SK-N-SH treated with all-trans-retinoic acid at 6 μM for 48 hours (cell line): ENCODE measurements around the gene LYVE1.

Experiments
- ATAC-seq: fragments of 200-7000 bp; cut with Tn5 transposase; 3 replicates; pipeline ENCODE4 v1.9.1; 2020; ENCODE audit warnings: mild to moderate bottlenecking, moderate library complexity
- ARNTL ChIP-seq: fragments of 450-650 bp; formaldehyde crosslinking; IDR thresholded peaks from 2 replicates; pipeline ENCODE4 v1.5.0; 2020; ENCODE audit warnings: low read depth, mild to moderate bottlenecking, moderate library complexity, borderline replicate concordance
- BACH2 ChIP-seq: fragments of 250-450 bp; sonication (Bioruptor Pico); IDR thresholded peaks from 2 replicates; pipeline ENCODE4 v1.9.0; 2021; ENCODE audit warnings: mild to moderate bottlenecking, borderline replicate concordance
- CSDC2 ChIP-seq: fragments of 250-450 bp; sonication (Bioruptor Pico); IDR thresholded peaks from 2 replicates; pipeline ENCODE4 v1.5.0; 2020; ENCODE audit warnings: mild to moderate bottlenecking, moderate library complexity
- CSRNP3 ChIP-seq: fragments of 250-450 bp; sonication (Bioruptor Pico); IDR thresholded peaks from 2 replicates; pipeline ENCODE4 v1.5.1; 2021; ENCODE audit warnings: mild to moderate bottlenecking, moderate library complexity
- ESRRG ChIP-seq: fragments of 250-450 bp; sonication (Bioruptor Pico); IDR thresholded peaks from 2 replicates; pipeline ENCODE4 v1.6.1; 2021; ENCODE audit warnings: mild to moderate bottlenecking
- GLIS3 ChIP-seq: fragments of 250-450 bp; sonication (Bioruptor Pico); IDR thresholded peaks from 2 replicates; pipeline ENCODE4 v1.5.0; 2020; ENCODE audit warnings: mild to moderate bottlenecking, moderate library complexity
- ISL1 ChIP-seq: fragments of 250-450 bp; sonication (Bioruptor Pico); IDR thresholded peaks from 2 replicates; pipeline ENCODE4 v2.1.2; 2022; ENCODE audit warnings: mild to moderate bottlenecking, moderate library complexity
- OSR1 ChIP-seq: fragments of 250-450 bp; sonication (Bioruptor Pico); IDR thresholded peaks from 2 replicates; pipeline ENCODE4 v1.8.0; 2022; ENCODE audit warnings: moderate library complexity, mild to moderate bottlenecking, inconsistent platforms
- POU6F1 ChIP-seq: fragments of 250-450 bp; sonication (Bioruptor Pico); IDR thresholded peaks from 2 replicates; pipeline ENCODE4 v1.8.0; 2021; ENCODE audit warnings: low read depth, mild to moderate bottlenecking, moderate library complexity, borderline replicate concordance
- PPARA ChIP-seq: fragments of 250-450 bp; sonication (Bioruptor Pico); IDR thresholded peaks from 2 replicates; pipeline ENCODE4 v1.5.0; 2020; ENCODE audit warnings: mild to moderate bottlenecking, borderline replicate concordance
- RARB ChIP-seq: fragments of 250-450 bp; sonication (Bioruptor Pico); IDR thresholded peaks from 2 replicates; pipeline ENCODE4 v1.8.0; 2021; ENCODE audit warnings: mild to moderate bottlenecking, moderate library complexity
- SNAI2 ChIP-seq: fragments of 250-450 bp; sonication (Bioruptor Pico); IDR thresholded peaks from 2 replicates; pipeline ENCODE4 v1.5.0; 2020; ENCODE audit warnings: mild to moderate bottlenecking, moderate library complexity
- TCF4 ChIP-seq: fragments of 250-450 bp; sonication (Bioruptor Pico); IDR thresholded peaks from 2 replicates; pipeline ENCODE4 v1.8.0; 2021; ENCODE audit warnings: mild to moderate bottlenecking, moderate library complexity, borderline replicate concordance
- TOX ChIP-seq: fragments of 250-450 bp; sonication (Bioruptor Pico); IDR thresholded peaks from 2 replicates; pipeline ENCODE4 v1.8.0; 2021; ENCODE audit warnings: mild to moderate bottlenecking, moderate library complexity, borderline replicate concordance
- ZC3H10 ChIP-seq: fragments of 250-450 bp; sonication (Bioruptor Pico); IDR thresholded peaks from 2 replicates; pipeline ENCODE4 v1.5.1; 2021; ENCODE audit warnings: mild to moderate bottlenecking, moderate library complexity
- ZFP30 ChIP-seq: fragments of 450-650 bp; formaldehyde crosslinking; IDR thresholded peaks from 2 replicates; pipeline ENCODE4 v1.5.0; 2022; ENCODE audit warnings: mild to moderate bottlenecking, moderate library complexity
- ZNF70 ChIP-seq: fragments of 450-650 bp; formaldehyde crosslinking; IDR thresholded peaks from 2 replicates; pipeline ENCODE4 v1.5.0; 2020; ENCODE audit warnings: mild to moderate bottlenecking, moderate library complexity
- ZNF8 ChIP-seq: fragments of 450-650 bp; formaldehyde crosslinking; IDR thresholded peaks from 2 replicates; pipeline ENCODE4 v1.5.0; 2020; ENCODE audit warnings: mild to moderate bottlenecking, moderate library complexity
- TF ChIP-seq, protein P1 (sequence below): fragments of 250-450 bp; sonication (Bioruptor Pico); IDR thresholded peaks from 2 replicates; pipeline ENCODE4 v1.5.0; 2020; ENCODE audit warnings: mild to moderate bottlenecking, moderate library complexity
- TF ChIP-seq, protein P2 (sequence below): fragments of 250-450 bp; sonication (Bioruptor Pico); IDR thresholded peaks from 2 replicates; pipeline ENCODE4 v1.8.0; 2020; ENCODE audit warnings: mild to moderate bottlenecking, moderate library complexity, borderline replicate concordance
- TF ChIP-seq, protein P3 (sequence below): fragments of 250-450 bp; sonication (Bioruptor Pico); IDR thresholded peaks from 2 replicates; pipeline ENCODE4 v1.5.1; 2020; ENCODE audit warnings: low read depth, mild to moderate bottlenecking, moderate library complexity

The LYVE1 gene

DNA sequence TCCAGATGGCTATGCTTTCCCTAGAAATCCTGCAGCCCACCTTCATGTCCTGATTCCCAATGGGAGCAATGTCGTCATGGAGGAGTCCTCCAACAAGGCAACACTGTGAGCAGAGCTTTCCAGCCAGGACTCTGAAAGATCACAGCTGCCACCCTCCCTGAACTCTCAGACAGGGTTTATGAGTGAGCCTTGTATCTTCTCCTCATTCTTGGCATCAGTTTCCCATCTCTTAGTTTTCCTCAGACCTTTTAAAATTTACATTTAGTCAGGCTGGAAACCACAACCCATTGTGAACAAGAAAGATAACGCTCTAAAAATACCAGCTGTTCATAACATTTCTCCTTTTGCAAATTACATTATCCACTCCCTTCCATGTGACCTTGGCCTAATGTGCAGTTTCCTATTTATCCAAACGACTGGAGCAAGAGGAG is 15.6 kb upstream of the LYVE1 start (continued):
- TF ChIP-seq, protein P1, sequence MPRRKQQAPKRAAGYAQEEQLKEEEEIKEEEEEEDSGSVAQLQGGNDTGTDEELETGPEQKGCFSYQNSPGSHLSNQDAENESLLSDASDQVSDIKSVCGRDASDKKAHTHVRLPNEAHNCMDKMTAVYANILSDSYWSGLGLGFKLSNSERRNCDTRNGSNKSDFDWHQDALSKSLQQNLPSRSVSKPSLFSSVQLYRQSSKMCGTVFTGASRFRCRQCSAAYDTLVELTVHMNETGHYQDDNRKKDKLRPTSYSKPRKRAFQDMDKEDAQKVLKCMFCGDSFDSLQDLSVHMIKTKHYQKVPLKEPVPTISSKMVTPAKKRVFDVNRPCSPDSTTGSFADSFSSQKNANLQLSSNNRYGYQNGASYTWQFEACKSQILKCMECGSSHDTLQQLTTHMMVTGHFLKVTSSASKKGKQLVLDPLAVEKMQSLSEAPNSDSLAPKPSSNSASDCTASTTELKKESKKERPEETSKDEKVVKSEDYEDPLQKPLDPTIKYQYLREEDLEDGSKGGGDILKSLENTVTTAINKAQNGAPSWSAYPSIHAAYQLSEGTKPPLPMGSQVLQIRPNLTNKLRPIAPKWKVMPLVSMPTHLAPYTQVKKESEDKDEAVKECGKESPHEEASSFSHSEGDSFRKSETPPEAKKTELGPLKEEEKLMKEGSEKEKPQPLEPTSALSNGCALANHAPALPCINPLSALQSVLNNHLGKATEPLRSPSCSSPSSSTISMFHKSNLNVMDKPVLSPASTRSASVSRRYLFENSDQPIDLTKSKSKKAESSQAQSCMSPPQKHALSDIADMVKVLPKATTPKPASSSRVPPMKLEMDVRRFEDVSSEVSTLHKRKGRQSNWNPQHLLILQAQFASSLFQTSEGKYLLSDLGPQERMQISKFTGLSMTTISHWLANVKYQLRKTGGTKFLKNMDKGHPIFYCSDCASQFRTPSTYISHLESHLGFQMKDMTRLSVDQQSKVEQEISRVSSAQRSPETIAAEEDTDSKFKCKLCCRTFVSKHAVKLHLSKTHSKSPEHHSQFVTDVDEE (CRISPR knock-in tag), result no peak
- TF ChIP-seq POU6F1 (CRISPR knock-in tag) (no peak), GLIS3 (CRISPR knock-in tag) (no peak), RARB (CRISPR knock-in tag) (no peak), ZNF70 (CRISPR knock-in tag) (no peak), ARNTL (no peak), SNAI2 (CRISPR knock-in tag) (no peak)

GRCh38 chr11:10581481-10582019 is 13.1 kb upstream of the LYVE1 start:
- TF ChIP-seq PPARA (CRISPR knock-in tag) (no peak), ARNTL (no peak), TCF4 (CRISPR knock-in tag) (no peak), OSR1 (CRISPR knock-in tag) (no peak), ZC3H10 (no peak), GLIS3 (CRISPR knock-in tag) (no peak), BACH2 (no peak), ESRRG (CRISPR knock-in tag) (no peak), CSRNP3 (CRISPR knock-in tag) (no peak), ZFP30 (CRISPR knock-in tag) (no peak), CSDC2 (CRISPR knock-in tag) (no peak), POU6F1 (CRISPR knock-in tag) (no peak), ISL1 (CRISPR knock-in tag) (no peak), RARB (CRISPR knock-in tag) (no peak), SNAI2 (CRISPR knock-in tag) (no peak), TOX (CRISPR knock-in tag) (no peak), ZNF8 (CRISPR knock-in tag) (no peak)
- TF ChIP-seq, protein P2, sequence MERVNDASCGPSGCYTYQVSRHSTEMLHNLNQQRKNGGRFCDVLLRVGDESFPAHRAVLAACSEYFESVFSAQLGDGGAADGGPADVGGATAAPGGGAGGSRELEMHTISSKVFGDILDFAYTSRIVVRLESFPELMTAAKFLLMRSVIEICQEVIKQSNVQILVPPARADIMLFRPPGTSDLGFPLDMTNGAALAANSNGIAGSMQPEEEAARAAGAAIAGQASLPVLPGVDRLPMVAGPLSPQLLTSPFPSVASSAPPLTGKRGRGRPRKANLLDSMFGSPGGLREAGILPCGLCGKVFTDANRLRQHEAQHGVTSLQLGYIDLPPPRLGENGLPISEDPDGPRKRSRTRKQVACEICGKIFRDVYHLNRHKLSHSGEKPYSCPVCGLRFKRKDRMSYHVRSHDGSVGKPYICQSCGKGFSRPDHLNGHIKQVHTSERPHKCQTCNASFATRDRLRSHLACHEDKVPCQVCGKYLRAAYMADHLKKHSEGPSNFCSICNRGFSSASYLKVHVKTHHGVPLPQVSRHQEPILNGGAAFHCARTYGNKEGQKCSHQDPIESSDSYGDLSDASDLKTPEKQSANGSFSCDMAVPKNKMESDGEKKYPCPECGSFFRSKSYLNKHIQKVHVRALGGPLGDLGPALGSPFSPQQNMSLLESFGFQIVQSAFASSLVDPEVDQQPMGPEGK, result no peak
- TF ChIP-seq, protein P1 (CRISPR knock-in tag), result no peak
- TF ChIP-seq, protein P3, sequence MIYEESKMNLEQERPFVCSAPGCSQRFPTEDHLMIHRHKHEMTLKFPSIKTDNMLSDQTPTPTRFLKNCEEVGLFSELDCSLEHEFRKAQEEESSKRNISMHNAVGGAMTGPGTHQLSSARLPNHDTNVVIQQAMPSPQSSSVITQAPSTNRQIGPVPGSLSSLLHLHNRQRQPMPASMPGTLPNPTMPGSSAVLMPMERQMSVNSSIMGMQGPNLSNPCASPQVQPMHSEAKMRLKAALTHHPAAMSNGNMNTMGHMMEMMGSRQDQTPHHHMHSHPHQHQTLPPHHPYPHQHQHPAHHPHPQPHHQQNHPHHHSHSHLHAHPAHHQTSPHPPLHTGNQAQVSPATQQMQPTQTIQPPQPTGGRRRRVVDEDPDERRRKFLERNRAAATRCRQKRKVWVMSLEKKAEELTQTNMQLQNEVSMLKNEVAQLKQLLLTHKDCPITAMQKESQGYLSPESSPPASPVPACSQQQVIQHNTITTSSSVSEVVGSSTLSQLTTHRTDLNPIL (CRISPR knock-in tag), result no peak
- no peak for ATAC-seq
